Prostate gland (tissue), 2 donors: ENCODE results near the gene ZNF493. TPM values are rescaled to one million over a fixed set of nuclear protein-coding genes. Genes with fewer than 3 reads are reported as not detected.

Source experiments
- DNase-seq: peaks from one replicate; pipeline ENCODE4 v3.0.0-alpha.2; 2019; ENCODE audit warnings: low spot score
- H3K27ac ChIP-seq, 2 donors: fragments of 200-600 bp; sonication (generic); 2 replicates each; pipeline ENCODE4 v1.5.1; 2017 to 2019
- H3K27me3 ChIP-seq: fragments of 200-600 bp; sonication (generic); replicated peaks from 2 replicates; pipeline ENCODE4 v1.5.1; 2019; ENCODE audit not compliant: insufficient read depth
- H3K36me3 ChIP-seq, 2 donors: fragments of 200-600 bp; sonication (generic); 1 replicate in 1 of 2; 2 replicates in 1 of 2; pipeline versions ENCODE4 v1.5.1 to v1.8.1; 2017 to 2019
- H3K4me1 ChIP-seq: fragments of 200-600 bp; sonication (generic); replicated peaks from 2 replicates; pipeline ENCODE4 v1.5.1; 2019
- H3K4me3 ChIP-seq, 2 donors: fragments of 200-600 bp; sonication (generic); 2 replicates each; pipeline ENCODE4 v1.5.1; 2017 to 2019
- H3K9me3 ChIP-seq: fragments of 200-600 bp; sonication (generic); 2 replicates; pipeline ENCODE4 v1.5.1; 2017
- CTCF ChIP-seq, 4 experiments: fragments of 200-600 bp in 2 of 4; fragments of 450-650 bp in 2 of 4; sonication (generic) in 2 of 4; IDR thresholded peaks; 1 replicate in 3 of 4; 2 replicates in 1 of 4; pipeline ENCODE4 v1.5.1; 2016 to 2019; ENCODE audit warnings: antibody characterized with exemption in 4 of 4, mild to moderate bottlenecking in 2 of 4, moderate library complexity in 2 of 4
- POLR2A ChIP-seq: fragments of 450-650 bp; IDR thresholded peaks from one replicate; pipeline ENCODE4 v1.6.1; 2016; ENCODE audit warnings: antibody characterized with exemption, mild to moderate bottlenecking
- POLR2AphosphoS5 ChIP-seq: sonication (generic); formaldehyde crosslinking; IDR thresholded peaks from one replicate; pipeline ENCODE4 v1.6.1; 2017; ENCODE audit warnings: antibody characterized with exemption
- WGBS: methylation state at CpG from one replicate; pipeline ENCODE4 v1.1.5; 2018; 5-methylcytosine and 5-hydroxymethylcytosine counted together
- intact Hi-C: fragments of 100-400 bp; cut with DNase I; formaldehyde crosslinking; loops from one replicate; pipeline ENCODE4 v1.14.2; 2022
- total RNA-seq, 2 donors: library from RNA; depleted of rRNA; stranded (reverse); fragments of >200 nt; gene quantifications; one replicate each; pipeline ENCODE4 v1.1.0, GENCODE V29; 2016

ZNF493 gene
- total RNA-seq, 2 donors from 2014 or later, result 29.4 to 32.5 TPM

DNA sequence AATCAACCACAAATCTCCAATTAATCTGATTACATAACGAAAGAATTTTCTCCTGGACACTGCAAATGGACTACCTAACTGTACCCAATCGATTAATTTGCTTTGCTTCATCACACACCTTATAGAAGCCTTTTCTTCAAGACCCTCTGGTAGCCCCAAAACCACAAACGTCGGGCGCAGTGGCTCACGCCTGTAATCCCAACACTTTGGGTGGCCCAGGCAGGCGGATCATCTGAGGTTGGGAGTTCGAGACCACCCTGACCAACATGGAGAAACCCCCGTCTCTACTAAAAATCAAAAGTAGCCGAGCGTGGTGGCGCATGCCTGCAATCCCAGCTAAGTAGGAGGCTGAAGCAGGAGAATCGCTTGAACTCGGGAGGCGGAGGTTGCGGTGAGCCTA is 65.6 kb downstream of the ZNF493 start:
- Histone ChIP-seq H3K4me3 (no peak overlapping the region), H3K4me1 (no peaks in the 10 kb centered on the region), H3K9me3 (no peaks in the 10 kb centered on the region), H3K27me3 (no peaks in the 10 kb centered on the region), H3K27ac (no peak overlapping the region), H3K36me3 (no peaks in the 10 kb centered on the region)
- intact Hi-C loops, result no loop called here
- TF ChIP-seq CTCF (IDR thresholded peaks at IDR 0.05), result no peak
- no peak for TF ChIP-seq POLR2AphosphoS5
- no peak for TF ChIP-seq POLR2A
- WGBS, result 98% methylated on average over 16 of the region's 16 CpGs
- no peak for DNase-seq

GRCh38 chr19:21463449-21464105 is 66.6 kb downstream of the ZNF493 start:
- no peaks in the 10 kb centered on the region for H3K4me1 ChIP-seq
- intact Hi-C loops, result no loop called here
- H3K9me3 ChIP-seq, result no peaks in the 10 kb centered on the region
- under 1% methylated on average over 34 of the region's 38 CpGs for WGBS
- no peaks in the 10 kb centered on the region for H3K27me3 ChIP-seq
- DNase-seq, result peak; percentile 63
- H3K36me3 ChIP-seq, result no peaks in the 10 kb centered on the region
- H3K27ac ChIP-seq, result no peak overlapping the region
- TF ChIP-seq CTCF (IDR thresholded peaks at IDR 0.05) (no peak), POLR2AphosphoS5 (peak; percentile 13)
- peak overlapping the region; percentile 34 for H3K4me3 ChIP-seq

- TF ChIP-seq POLR2AphosphoS5, result no peak
- TF ChIP-seq CTCF (IDR thresholded peaks at IDR 0.05), result no peak
- no peak for TF ChIP-seq POLR2A
Measured at GRCh38 chr19:21466627-21467026, 69.7 kb downstream of the ZNF493 start.

DNA sequence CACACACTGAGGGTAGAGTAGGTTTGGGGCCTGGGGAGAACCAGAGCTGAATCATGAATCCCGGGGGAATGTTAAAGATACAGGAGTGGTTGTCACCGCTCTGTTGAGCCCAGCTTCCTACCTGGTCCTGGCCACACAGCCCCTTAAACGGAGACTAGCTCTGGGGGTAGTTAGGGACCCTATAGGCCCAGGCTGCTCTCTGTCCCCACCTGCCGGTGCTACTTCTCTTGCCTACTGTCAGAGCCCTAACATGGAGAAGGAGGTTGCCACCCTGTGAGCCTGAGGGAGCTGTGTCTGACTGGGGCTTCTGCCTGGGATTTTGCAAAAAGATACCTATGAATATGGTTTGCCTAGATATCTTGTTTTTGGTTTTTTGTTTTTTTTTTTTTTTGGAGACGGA is 71.9 kb downstream of the ZNF493 start:
- H3K9me3 ChIP-seq, result no peaks in the 10 kb centered on the region
- H3K4me3 ChIP-seq, result no peak overlapping the region
- no peak for TF ChIP-seq POLR2AphosphoS5
- no peak for TF ChIP-seq CTCF (IDR thresholded peaks at IDR 0.05)
- TF ChIP-seq POLR2A, result no peak
- intact Hi-C loops, result no loop called here
- H3K27me3 ChIP-seq, result no peaks in the 10 kb centered on the region
- H3K27ac ChIP-seq, result no peak overlapping the region
- no peak for DNase-seq
- WGBS, result 87% methylated on average over 5 of the region's 5 CpGs
- H3K36me3 ChIP-seq, result no peaks in the 10 kb centered on the region
- no peaks in the 10 kb centered on the region for H3K4me1 ChIP-seq

More at GRCh38 chr19:21466627-21467026, 69.7 kb downstream of the ZNF493 start:
- no peak for DNase-seq
- intact Hi-C loops, result no loop called here
- Histone ChIP-seq H3K4me1 (no peaks in the 10 kb centered on the region), H3K36me3 (no peaks in the 10 kb centered on the region), H3K27ac (no peak overlapping the region), H3K27me3 (no peaks in the 10 kb centered on the region), H3K4me3 (no peak overlapping the region), H3K9me3 (no peaks in the 10 kb centered on the region)
- WGBS, result 82% methylated on average over 8 of the region's 8 CpGs

DNA sequence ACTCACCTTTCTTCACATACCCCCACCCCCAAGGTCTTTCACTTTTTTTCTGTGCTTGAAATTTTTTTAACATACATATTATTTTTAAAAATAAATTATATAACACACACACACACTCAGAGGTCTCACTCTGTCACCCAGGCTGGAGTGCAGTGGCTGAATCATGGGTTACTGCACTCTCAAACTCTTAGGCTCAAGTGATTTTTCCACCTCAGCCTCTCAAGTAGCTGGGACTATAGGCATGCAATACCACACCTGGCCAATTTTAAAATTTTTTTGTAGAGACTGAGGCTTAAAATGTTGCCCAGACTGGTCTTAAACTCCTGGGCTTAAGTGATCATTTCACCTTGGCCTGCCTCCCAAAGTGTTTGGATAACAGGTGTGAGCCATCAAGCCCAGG is 75.6 kb downstream of the ZNF493 start:
- Histone ChIP-seq H3K4me1 (no peaks in the 10 kb centered on the region), H3K9me3 (no peaks in the 10 kb centered on the region), H3K36me3 (no peaks in the 10 kb centered on the region), H3K27ac (no peak overlapping the region), H3K4me3 (no peak overlapping the region), H3K27me3 (no peaks in the 10 kb centered on the region)
- DNase-seq, result no peak
- intact Hi-C loops, result no loop called here
- TF ChIP-seq POLR2AphosphoS5 (no peak), CTCF (IDR thresholded peaks at IDR 0.05) (no peak), POLR2A (no peak)
